HEK293T (cell line): ENCODE data around the gene RHEX.
"Not testable (repeated sequence)": the region's sequence is repeated elsewhere in the genome, so short reads cannot be mapped to it uniquely, and the experiment has no call there.

ENCODE experiments used
- CTCF ChIA-PET: fragments of 350-600 bp; formaldehyde crosslinking; extraction: SDS; loops from one replicate; lab custom pipeline; 2021; ENCODE audit warnings: antibody characterized with exemption, inconsistent platforms; lab: Yijun Ruan, JAX
- POLR2A ChIA-PET: fragments of 350-600 bp; formaldehyde crosslinking; extraction: SDS; loops from one replicate; lab custom pipeline; 2020; ENCODE audit warnings: antibody characterized with exemption, inconsistent platforms; lab: Yijun Ruan, JAX
- DNase-seq: peaks from one replicate; pipeline ENCODE4 v3.0.0; 2012; ENCODE audit warnings: mixed read lengths; ENCODE audit errors: extremely low spot score
- ARNT ChIP-seq: fragments of 450-650 bp; IDR thresholded peaks from 2 replicates; pipeline ENCODE4 v1.6.1; 2017; ENCODE audit warnings: mild to moderate bottlenecking
- BHLHE40 ChIP-seq: fragments of 450-650 bp; IDR thresholded peaks from 2 replicates; pipeline ENCODE4 v1.6.1; 2016; ENCODE audit warnings: mild to moderate bottlenecking, moderate library complexity, borderline replicate concordance
- CTBP1 ChIP-seq: fragments of 450-650 bp; IDR thresholded peaks from 2 replicates; pipeline ENCODE4 v1.6.1; 2016; ENCODE audit warnings: borderline replicate concordance
- ELF4 ChIP-seq: fragments of 450-650 bp; IDR thresholded peaks from 2 replicates; pipeline ENCODE4 v1.6.1; 2017; ENCODE audit warnings: antibody characterized with exemption
- FOXA1 ChIP-seq: fragments of 450-650 bp; IDR thresholded peaks from 2 replicates; pipeline ENCODE4 v1.6.1; 2016; ENCODE audit warnings: mild to moderate bottlenecking
- FOXK2 ChIP-seq: fragments of 450-650 bp; IDR thresholded peaks from 2 replicates; pipeline ENCODE4 v1.6.1; 2016; ENCODE audit warnings: mild to moderate bottlenecking
- FOXM1 ChIP-seq: fragments of 450-650 bp; IDR thresholded peaks from 2 replicates; pipeline ENCODE4 v1.6.1; 2017; ENCODE audit warnings: mild to moderate bottlenecking, borderline replicate concordance
- HDGF ChIP-seq: fragments of 450-650 bp; IDR thresholded peaks from 2 replicates; pipeline ENCODE4 v1.6.1; 2017; ENCODE audit warnings: antibody characterized with exemption, borderline replicate concordance
- L3MBTL2 ChIP-seq: fragments of 450-650 bp; conservative IDR thresholded peaks from 2 replicates; pipeline ENCODE4 v1.6.1; 2016; ENCODE audit warnings: mild to moderate bottlenecking
- LEF1 ChIP-seq: fragments of 450-650 bp; IDR thresholded peaks from 2 replicates; pipeline ENCODE4 v1.6.1; 2017; ENCODE audit warnings: mild to moderate bottlenecking, borderline replicate concordance
- NFRKB ChIP-seq: fragments of 450-650 bp; IDR thresholded peaks from 2 replicates; pipeline ENCODE4 v1.6.1; 2016; ENCODE audit warnings: mild to moderate bottlenecking, moderate library complexity
- PKNOX1 ChIP-seq: fragments of 450-650 bp; IDR thresholded peaks from 2 replicates; pipeline ENCODE4 v1.6.1; 2016
- SP1 ChIP-seq: fragments of 450-650 bp; IDR thresholded peaks from 2 replicates; pipeline ENCODE4 v1.6.1; 2017
- SUZ12 ChIP-seq: fragments of 450-650 bp; IDR thresholded peaks from 2 replicates; pipeline ENCODE4 v1.6.1; 2016; ENCODE audit warnings: mild to moderate bottlenecking
- TARDBP ChIP-seq: fragments of 450-650 bp; IDR thresholded peaks from 2 replicates; pipeline ENCODE4 v1.6.1; 2016
- ZNF384 ChIP-seq: fragments of 450-650 bp; IDR thresholded peaks from 2 replicates; pipeline ENCODE4 v1.6.1; 2016

Gene RHEX

GRCh38 chr1:206052919-206053610 is at the start of gene RHEX:
Gene RHEX, plus strand, starts transcription at chr1:206053173. Its CDS starts 44,656 bp downstream, at chr1:206097829.
- DNase-seq, CTCF ChIA-PET, POLR2A ChIA-PET: not testable (repeated sequence)

GRCh38 chr1:206003854-206004800 is 48.8 kb upstream of the RHEX start:
- no peak for DNase-seq
- ChIA-PET POLR2A (no interaction called here), CTCF (no interaction called here)
- TF ChIP-seq FOXA1 (no peak), ARNT (no peak), LEF1 (no peak), SUZ12 (no peak), ZNF384 (no peak)

GRCh38 chr1:206004826-206005225 is 48.1 kb upstream of the RHEX start:
- TF ChIP-seq L3MBTL2 (no peak), SP1 (no peak), PKNOX1 (no peak), CTBP1 (no peak), TARDBP (no peak), BHLHE40 (no peak), ARNT (no peak), ZNF384 (no peak), HDGF (no peak), SUZ12 (no peak), FOXK2 (no peak), NFRKB (no peak), LEF1 (no peak), FOXA1 (no peak), ELF4 (no peak), FOXM1 (no peak)
- ChIA-PET CTCF (no interaction called here), POLR2A (no interaction called here)
- no peak for DNase-seq

- ChIA-PET POLR2A (no interaction called here), CTCF (interaction anchor here (1.0 kb wide), 1 partner anchor 29 kb away, joined by 3 read pairs; no protein-coding TSS in a partner anchor)
- no peak for TF ChIP-seq PKNOX1
- DNase-seq = no peak
These were observed 47.7 kb upstream of the RHEX start for GRCh38 chr1:206005234-206005633.

GRCh38 chr1:206005778-206006180 is 47.2 kb upstream of the RHEX start:
- CTCF ChIA-PET = interaction anchor here (1.0 kb wide), 1 partner anchor 29 kb away, joined by 3 read pairs; no protein-coding TSS in a partner anchor
- no peak for DNase-seq
- POLR2A ChIA-PET = no interaction called here
- TF ChIP-seq L3MBTL2 (no peak), ELF4 (no peak), ARNT (no peak), PKNOX1 (no peak), LEF1 (no peak), FOXA1 (no peak), SUZ12 (no peak), TARDBP (no peak), SP1 (no peak), FOXK2 (no peak), ZNF384 (no peak), BHLHE40 (no peak), CTBP1 (no peak), NFRKB (no peak), FOXM1 (no peak)

- CTCF ChIA-PET = interaction anchor here (1.4 kb wide), 1 partner anchor 30 kb away, joined by 3 read pairs; no protein-coding TSS in a partner anchor
- TF ChIP-seq SUZ12 = no peak
- no peak for TF ChIP-seq PKNOX1
- no peak for TF ChIP-seq HDGF
- TF ChIP-seq NFRKB = no peak
- no peak for TF ChIP-seq SP1
- no peak for TF ChIP-seq L3MBTL2
- TF ChIP-seq FOXA1 = no peak
- no peak for TF ChIP-seq LEF1
- TF ChIP-seq ARNT = no peak
- TF ChIP-seq BHLHE40 = no peak
- TF ChIP-seq TARDBP = no peak
- no peak for TF ChIP-seq FOXM1
- no peak for TF ChIP-seq ELF4
- no peak for TF ChIP-seq FOXK2
- TF ChIP-seq ZNF384 = no peak
- POLR2A ChIA-PET = no interaction called here
- DNase-seq = no peak
These were observed 46.0 kb upstream of the RHEX start for GRCh38 chr1:206006946-206007345.
